HG03135 (cell line): ENCODE measurements around the gene RPL27A.
A peak's percentile ranks its signal among the peaks of the same experiment; 100 is the strongest.

ENCODE experiments used
- ATAC-seq: cut with Tn5 transposase; IDR thresholded peaks from one replicate; pipeline ENCODE4 v1.9.1; 2021; ENCODE audit warnings: mild to moderate bottlenecking, moderate library complexity; ENCODE audit not compliant: unreplicated experiment

RPL27A gene

GRCh38 chr11:8672346-8672745 lies 10.2 kb upstream of the RPL27A start:
- no peak for ATAC-seq

DNA sequence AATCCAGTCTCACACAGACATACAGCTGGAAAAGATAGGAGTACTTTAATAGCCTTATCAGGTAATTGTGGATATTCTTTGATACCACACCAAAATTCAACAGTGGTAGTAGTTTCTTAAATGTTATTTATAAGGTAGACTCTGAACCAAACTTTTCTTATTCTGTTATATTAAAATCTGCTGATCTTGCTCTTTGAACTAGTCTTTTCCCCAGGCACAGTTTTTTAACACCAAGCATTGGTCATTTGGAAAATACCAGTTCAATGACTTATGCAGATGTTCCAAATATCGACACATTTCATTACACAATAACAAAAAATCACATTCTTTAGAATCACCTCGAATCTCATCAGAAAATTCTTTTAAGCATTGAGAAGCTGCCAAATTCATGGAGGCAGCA lies 7.7 kb upstream of the RPL27A start:
- no peak for ATAC-seq

- ATAC-seq, result no peak
Observed at GRCh38 chr11:8676458-8676857, 6.1 kb upstream of the RPL27A start.

DNA sequence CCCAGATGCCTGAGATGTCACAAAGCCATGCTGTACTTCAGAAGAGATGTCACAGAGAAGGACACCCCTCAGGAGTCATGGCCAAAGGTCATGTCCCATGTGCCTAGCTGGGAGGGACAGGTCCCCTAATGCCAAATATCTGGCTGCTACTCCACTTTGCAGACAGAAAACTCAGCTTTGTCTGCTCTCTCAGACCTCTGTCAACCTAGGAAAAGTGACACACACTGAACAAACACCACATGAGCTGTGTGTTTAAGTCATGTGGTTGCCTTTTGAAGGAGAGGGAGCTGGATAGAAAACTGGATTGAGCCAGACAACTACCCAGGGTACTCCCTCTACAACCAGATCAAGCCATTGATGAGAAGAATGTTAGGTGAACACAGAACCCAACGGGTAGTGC lies 3.6 kb upstream of the RPL27A start:
- ATAC-seq, result no peak

- no peak for ATAC-seq
Observed at GRCh38 chr11:8681837-8682302, 722 bp upstream of the RPL27A start.

DNA sequence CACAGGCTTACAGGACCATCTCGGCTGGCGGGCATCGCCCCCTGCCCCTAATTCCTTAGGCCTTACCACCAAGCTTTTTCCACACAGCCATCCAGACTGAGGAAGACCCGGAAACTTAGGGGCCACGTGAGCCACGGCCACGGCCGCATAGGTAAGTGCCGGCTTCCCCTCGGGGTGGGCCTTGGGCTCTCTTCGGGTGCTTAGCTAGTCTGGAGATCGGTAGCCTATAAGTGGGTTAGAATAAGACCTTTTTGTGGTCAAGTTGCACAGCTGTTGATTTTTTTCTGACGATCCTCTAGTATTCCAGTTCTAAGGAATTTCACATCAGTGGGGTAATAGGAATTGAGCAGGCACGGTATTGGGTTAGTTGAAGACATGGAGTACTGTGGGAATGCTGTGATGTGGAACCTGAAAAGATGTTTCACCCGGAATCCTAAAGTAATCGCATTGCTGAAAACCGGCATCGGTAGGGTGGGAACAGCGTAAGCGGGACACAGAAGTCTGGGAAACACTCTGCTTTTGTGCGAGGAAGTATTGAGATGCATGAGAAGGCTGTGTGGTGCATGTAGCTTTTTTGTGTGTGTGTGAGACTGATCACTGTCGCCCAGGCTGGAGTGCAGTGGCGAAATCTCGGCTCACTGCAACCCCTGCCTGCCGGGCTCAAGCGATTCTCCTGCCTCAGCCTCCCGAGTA lies 669 bp downstream of the RPL27A start:
- peak; percentile 9 for ATAC-seq

DNA sequence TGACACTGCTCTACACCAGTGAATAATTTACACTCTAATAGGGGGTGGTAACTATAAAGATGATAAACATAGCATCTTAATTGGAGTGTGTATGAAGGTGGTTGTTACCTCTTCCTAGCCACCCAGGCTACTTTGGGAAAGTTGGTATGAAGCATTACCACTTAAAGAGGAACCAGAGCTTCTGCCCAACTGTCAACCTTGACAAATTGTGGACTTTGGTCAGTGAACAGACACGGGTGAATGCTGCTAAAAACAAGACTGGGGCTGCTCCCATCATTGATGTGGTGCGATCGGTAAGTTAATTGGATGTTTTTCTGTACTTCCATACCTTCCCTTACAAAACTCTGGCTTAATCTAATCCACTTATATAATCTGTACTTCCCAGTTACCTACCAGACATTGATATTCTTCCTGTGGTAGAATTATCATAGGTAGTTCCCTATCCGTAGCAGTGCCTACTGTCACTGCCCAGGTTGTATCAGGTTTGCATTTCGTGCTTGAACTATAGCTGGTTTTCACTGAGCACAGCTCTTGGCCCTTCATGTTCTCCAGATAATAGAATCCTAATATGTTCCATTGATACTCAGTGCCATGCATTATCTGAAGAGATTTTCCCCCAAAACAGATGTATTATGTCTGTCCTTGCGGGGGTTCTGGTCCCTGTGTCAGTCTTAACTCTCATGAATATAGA lies 2.2 kb downstream of the RPL27A start:
- ATAC-seq, result no peak

GRCh38 chr11:8685306-8685705 lies 2.7 kb downstream of the RPL27A start:
- ATAC-seq, result no peak

- no peak for ATAC-seq
Observed at GRCh38 chr11:8685820-8686219, 3.2 kb downstream of the RPL27A start.

DNA sequence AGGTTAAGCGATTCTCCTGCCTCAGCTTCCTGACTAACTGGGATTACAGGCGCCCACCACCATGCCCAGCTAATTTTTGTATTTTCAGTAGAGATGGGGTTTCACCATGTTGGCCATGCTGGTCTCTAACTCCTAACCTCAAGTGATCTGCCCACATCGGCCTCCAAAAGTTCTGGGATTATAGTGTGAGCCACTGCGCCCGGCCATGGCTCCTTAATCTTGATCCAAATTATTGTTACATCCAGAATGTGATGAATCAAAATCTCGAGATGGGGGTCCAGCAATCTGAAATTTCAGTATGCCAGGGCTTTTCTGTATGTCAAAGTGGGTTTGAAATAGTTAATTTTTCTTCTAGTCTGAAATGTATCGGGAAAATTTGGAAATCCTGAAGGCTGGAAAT lies 3.7 kb downstream of the RPL27A start:
- no peak for ATAC-seq

DNA sequence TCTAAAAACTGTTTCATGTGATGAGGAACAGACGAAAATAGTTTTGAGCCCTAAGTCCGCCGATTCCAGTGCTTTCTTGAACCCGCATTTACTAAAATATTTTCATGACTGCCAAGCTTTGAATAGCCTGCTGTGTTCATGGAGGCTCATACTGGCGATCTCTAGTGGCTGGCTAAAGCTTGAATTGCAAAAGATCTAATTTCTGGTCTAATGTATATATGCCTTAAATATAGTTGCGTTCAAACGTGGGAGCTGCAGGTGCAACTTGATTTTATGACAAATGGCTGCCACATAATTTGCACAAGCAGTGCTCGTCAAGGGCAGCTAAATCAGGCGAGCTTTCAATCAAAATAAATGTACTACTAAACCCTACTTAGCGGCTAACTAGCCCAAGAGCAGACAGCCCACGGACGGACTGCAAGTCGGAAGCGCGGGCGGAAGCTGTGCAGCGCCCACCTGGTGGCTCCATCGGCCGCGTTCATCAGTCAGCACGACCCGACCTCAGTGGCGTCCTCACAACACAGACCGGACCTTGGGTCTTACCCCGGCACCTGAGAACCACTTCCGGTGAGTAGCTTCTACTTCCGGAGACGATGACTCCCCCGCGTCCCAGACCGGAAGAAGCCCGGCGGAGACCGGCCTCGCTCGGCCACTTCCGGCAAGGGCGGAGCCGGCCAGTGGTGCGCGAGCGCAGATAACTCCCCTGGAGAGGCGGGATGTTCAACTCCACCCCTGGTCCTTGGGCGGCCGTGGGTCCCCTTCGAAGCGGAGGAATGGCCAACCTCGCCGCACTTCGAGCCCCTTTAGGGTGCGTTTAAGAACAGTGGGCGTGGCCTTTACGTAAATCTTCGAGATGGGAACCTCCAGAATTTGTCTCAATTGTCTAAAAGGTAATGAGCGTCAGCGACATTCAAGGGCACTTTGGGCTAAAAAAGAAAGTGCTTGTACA lies 6.1 kb downstream of the RPL27A start:
- peak; percentile 95 for ATAC-seq

DNA sequence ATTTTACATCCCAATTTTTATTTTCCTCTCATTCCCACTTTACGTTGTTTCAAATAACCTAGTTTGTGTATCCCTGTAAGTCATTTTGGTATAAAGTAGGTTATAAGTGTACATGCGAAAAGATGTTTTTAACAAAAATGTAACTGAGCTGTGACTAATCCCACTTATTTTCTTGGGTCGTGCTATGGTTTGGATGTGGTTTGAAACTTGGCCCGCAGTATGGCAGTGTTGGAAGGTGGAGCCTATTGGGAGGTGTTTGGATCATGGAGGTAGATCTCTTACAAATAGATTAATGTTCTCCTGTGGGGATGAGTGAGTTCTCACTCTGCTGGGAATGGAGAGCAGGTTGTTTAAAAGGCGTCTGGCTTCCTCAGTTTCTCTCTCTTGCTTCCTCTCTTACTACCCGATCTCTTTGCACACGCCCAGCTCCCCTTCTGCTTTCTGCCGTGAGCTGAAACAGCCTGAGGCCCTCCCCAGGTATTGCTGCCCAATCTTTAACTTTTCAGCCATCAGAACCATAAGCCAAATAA lies 7.2 kb downstream of the RPL27A start:
- ATAC-seq, result no peak

- ATAC-seq, result no peak
Observed at GRCh38 chr11:8690374-8691342, 8.1 kb downstream of the RPL27A start.

- no peak for ATAC-seq
Observed at GRCh38 chr11:8691601-8692000, 9.0 kb downstream of the RPL27A start.

- ATAC-seq, result no peak
Observed at GRCh38 chr11:8692417-8692816, 9.8 kb downstream of the RPL27A start.

GRCh38 chr11:8693010-8693551 lies 10.5 kb downstream of the RPL27A start:
- no peak for ATAC-seq

DNA sequence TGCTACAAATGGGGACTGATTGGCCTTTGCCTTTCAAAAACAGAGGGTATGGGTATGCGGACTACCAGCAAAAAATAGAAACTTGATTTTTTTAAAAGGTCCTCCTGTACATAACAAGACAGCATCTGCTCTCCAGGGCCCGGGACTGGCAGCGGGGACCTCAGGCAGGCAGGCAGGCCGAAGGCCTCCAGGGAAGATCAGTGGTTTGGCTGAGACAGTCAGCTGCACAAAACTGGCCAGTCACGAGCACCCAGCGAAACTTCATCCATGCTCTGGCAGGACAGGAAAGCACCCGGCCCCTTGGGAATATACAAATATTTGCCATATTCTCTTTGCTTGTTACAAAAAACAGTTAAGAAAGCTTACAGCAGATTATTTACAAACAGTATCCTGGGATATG lies 11.0 kb downstream of the RPL27A start:
- ATAC-seq, result no peak

GRCh38 chr11:8694137-8694536 lies 11.5 kb downstream of the RPL27A start:
- no peak for ATAC-seq

DNA sequence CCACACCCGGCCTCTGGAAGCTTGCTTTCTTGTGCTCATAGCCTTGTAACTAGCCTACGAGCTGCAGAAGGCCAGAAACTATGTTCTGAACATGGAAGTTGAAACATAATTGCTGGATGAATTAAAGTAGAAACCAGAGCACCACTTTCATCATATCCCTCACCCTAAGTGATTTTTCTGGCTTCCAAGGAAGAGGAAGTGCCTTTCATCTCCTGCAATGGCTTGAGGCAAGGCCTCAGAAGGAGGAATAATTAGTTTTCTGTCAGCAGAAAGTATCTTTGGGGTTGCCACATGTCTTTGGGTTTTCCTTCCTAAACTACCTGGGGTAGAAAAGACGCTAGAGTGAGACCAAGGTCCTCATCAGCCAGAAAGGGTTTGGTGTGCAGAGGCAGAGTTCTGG lies 14.5 kb downstream of the RPL27A start:
- no peak for ATAC-seq

DNA sequence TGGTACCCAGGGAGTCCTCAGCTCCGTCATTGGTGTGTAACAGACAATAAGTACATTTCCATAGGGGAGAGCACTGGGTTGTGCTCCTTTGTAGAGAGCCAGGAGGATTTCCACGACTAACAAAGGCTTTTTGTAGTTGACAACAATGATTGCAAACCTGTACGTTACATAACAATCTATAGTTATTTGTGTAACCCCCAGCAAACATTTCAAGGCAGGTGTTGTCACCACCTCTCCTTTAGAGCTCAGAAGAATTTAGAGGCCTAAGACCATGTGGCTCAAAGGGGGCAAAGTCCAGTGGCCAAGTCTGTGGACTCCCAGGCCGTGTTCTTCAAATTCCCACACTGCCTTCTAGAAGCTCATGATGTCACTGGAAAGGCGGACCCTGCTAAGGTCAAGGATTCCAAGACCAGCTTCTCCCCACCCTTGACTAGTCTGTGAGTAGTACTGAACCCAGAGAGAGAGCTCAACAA lies 15.8 kb downstream of the RPL27A start:
- ATAC-seq, result no peak
